SK-N-MC (cell line): ENCODE results near the gene COQ8B.

ENCODE experiments used
- EZH2 ChIP-seq: fragments of 200-600 bp; sonication (generic); IDR thresholded peaks from one replicate; pipeline ENCODE4 v1.6.1; 2017; ENCODE audit warnings: antibody characterized with exemption
- FOXP2 ChIP-seq: optimal IDR thresholded peaks from 2 replicates; pipeline ENCODE3; 2011; ENCODE audit warnings: mild to moderate bottlenecking, moderate library complexity; ENCODE audit not compliant: insufficient read depth; ENCODE audit errors: extremely low read length, control extremely low read depth
- POLR2AphosphoS5 ChIP-seq: IDR thresholded peaks from 2 replicates; pipeline ENCODE4 v1.6.1; 2012; ENCODE audit warnings: mild to moderate bottlenecking, low read depth, low read length, borderline replicate concordance

GRCh38 chr19:40672573-40673299, 44.0 kb downstream of the COQ8B start:
- TF ChIP-seq EZH2 = no peak
- no peak for TF ChIP-seq POLR2AphosphoS5
- no peak for TF ChIP-seq FOXP2
